CD4-positive, alpha-beta T cell treated with Interleukin-12 subunit alpha and Interleukin-12 subunit beta, for 1 hour (primary cell): ENCODE results near the gene USP35.
"Not testable (repeated sequence)": the region's sequence is repeated elsewhere in the genome, so short reads cannot be mapped to it uniquely, and the experiment has no call there.

Experiments used
- DNase-seq: peaks from one replicate; pipeline ENCODE4 v3.0.0-alpha.2; 2020

Gene USP35

DNA sequence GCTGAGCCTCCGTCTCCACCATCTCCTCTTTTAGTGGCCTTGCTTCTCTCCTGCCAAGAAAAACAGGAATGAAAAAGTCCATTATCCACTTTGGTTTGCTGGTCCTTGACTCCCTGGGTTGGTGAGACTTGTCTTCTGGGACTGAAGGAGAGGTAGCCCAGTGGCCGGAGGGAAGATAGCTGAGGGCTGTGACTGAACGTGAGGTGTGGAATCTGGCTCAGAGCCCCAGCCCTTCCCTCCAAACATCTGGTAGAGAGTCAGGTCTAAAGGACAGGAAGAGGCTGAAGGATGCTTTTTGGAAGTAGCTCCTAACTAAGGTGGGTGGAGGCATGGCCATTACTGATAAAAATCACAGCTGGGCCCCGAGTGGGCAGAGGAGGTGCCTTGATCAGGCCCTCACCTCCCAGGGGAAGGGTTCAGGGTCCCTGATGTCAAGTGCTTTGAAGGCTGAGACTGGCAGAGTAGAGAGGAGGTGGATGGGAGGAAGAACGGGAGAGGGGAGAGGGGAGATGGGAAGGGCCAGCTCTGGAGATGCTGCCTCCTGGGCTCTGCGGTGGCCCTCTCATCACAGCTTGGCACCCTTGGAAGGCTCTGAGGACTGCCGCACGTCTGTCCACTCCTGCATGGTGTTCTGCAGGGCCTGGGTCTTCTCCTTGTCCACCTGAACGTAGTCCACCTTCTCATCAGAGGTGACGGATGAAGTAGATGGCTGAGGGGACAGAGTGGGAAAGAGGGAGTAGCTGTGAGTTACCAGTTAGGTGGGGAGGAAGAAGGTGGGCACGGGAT, 30.2 kb downstream of the USP35 start:
- no peak for DNase-seq

DNA sequence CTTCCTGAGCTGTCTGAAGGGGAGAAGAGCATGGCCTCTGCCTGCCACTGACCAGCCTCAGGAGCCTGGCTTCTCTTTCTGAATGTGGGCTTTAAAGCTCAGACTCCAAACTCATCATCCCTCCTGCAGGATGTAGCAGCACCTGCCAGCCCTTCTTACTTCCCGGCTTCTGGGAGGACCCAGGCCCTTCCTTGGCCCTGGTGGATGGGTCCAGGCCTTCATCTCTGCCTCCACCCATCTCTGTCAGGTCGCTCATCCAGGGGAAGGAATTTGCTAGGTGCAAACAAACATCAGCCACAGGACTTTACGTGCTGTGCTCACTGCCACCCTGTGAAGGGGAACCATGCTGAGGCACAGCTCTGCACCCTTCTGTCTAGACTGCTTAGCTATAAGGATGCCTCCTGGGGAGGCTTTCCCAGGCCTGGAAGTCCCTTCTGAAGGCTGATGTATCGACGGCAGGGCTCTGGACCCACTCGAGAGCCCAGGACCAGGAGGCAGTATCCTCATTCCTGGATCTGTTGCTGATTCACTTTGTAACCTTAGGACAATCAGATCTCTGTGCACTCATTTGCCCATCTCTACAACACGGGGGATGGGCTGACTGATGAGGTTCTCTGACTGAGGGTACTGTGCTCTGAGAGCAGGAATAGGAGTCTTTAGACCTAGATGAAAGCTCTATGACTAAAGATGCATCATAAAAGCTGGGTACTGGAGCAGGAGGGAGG, 30.9 kb downstream of the USP35 start:
- no peak for DNase-seq

DNA sequence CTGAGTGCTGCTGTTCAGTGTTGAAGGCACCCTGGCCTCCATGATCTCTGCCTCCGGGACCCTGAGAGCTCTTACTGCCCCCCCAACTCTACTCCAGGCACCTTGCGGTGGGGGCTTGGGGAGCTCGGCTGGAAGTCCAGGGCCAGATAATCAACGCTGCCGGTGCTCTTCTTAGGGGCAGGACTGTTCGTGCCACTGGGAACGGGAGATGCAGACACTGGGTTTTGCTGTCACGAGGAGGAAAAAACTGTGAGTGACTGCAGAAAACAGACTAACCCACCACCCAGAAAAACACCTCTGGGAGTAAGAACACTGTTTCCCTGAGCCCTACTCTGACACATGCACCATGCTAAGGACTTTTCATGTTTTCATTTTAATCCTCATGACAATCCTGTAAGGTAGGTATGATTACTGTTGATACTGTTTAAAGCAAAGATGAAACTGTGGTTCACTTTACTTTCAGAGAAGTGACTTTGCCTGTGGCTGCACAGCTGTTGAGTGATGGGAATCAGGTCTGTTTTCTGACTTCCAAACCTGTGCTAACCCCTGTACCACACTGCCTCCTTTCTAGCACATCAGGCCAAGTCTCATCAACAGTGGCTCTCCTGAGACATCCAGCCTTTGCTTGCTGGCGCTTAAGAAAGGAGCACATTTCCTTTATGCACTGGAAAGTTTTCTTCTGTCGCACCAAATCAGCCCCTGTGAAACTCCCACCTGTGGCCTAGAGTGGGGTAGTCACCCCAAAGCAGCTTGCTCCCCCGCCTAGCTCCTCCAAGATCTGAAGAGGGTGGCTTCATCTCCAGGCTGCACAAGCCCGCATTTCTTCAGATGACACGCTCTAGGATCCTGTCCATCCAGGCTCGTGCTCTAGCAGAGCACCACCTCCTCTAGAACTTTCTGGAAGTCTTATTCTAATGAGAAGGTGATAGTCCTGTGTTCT, 31.8 kb downstream of the USP35 start:
- no peak for DNase-seq

DNA sequence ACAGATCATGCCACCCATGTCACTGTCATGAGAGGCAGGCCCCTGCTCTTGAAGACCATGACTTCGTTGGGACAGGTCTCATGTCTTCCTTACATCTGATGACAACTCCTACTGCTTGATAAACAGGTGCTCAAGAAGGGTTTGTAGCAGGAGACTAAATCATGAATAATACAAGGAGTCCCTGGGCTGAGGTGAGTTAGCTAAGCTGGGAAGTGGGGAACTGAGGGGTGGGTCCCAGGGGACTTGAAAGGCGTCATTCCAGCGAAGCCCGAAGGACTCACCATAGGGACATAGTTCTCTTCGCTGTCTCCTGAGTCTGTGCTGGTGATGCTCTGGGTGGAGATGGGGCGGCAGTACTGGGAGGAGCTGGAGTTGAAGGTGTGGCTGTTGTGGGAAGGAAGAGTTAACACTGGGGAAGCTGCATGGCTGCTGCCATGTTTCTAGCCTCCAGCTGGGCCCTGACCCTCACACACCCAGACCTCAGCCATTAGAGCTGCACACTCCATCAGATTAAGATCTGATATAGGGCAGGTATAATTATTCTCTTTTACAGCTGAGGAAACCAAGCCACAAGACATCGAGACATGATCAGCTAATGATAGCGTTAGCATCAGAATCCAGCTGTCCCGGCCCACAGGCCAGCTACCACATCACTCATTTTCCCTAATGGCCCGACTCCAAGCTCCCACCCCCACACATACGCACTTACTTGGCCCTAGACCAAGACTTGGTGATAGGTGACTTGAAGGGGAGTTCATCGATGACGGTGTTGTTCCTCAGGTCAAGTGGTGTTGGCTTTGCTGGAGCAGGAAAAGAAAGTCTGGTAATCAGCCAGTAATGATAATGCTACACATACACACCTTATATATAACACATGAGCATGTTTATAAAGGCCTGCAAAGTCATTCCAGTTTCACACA, 32.9 kb downstream of the USP35 start:
- DNase-seq: no peak

DNA sequence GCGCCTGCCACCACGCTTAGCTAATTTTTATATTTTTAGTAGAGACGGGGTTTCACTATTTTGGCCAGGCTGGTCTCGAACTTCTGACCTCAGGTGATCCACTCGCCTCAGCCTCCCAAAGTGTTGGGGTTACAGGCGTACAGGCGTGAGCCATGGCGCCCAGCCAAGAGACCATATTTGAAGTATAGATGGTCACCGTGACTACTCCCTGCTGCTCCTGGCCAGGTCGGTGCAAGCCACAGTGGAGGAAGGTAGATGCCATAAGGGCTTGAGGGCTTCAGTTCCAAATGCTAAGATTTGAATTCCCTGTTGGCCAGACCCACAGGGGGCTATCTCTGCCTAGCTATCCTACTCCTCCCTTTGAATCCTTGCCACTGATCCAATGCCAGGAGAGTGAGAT, 34.0 kb downstream of the USP35 start:
- not testable (repeated sequence) for DNase-seq

DNA sequence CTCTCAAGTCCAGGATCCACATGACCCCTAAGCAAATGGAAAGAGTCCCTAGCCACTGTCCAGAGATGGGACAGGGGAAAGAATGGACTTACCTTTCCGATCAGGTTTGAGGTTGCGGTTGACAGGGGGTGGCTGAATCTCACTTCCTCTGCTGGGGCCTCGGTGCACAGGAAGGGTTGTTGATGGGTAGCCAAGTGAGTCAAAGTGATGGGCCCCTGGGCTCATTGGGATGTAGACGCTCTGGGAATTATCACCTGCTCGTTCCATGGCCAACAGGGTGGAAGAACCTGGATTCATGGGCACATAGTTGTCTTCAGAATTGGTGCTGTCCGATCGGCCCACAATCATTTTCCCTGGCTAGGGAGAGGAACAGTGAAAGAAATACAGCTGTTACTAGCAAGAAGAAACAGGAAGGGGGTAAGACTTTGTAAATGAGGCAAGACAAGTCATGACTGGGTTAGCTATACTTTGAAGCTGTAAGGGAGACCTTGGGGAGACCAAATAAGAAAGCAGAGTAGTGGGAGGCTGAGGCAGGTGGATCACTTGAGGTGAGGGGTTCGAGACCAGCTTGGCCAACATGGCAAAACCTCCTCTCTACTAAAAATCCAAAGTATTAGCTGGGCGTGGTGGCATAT, 34.7 kb downstream of the USP35 start:
- DNase-seq: no peak

GRCh38 chr11:78224506-78224905, 35.8 kb downstream of the USP35 start:
- DNase-seq: no peak

DNA sequence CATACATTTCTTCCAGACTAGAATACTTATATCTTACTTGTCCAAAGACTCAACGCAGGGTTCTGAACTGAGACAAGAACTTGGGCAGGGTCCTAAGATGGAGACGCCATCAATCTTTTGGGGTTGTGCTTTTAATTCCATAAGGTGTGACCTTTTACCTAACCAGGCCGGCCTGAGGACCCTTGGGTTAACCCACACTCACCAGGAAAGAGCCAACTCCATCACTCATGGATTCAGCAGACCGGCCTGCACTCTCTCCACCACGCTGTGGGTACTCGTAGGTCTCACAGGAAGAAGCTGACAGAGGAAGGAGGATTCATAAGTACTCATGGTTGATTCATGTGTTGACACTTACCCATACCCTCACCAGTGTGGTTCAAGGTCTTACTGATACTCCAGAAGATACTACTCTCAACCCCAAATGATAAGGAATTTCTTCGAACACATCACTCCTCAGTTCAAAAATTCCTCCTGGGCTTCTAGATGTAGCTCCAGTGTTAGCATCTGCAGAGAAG, 36.2 kb downstream of the USP35 start:
- DNase-seq: no peak

GRCh38 chr11:78226684-78227680, 38.3 kb downstream of the USP35 start:
- no peak for DNase-seq

GRCh38 chr11:78227921-78228320, 39.2 kb downstream of the USP35 start:
- DNase-seq: no peak

DNA sequence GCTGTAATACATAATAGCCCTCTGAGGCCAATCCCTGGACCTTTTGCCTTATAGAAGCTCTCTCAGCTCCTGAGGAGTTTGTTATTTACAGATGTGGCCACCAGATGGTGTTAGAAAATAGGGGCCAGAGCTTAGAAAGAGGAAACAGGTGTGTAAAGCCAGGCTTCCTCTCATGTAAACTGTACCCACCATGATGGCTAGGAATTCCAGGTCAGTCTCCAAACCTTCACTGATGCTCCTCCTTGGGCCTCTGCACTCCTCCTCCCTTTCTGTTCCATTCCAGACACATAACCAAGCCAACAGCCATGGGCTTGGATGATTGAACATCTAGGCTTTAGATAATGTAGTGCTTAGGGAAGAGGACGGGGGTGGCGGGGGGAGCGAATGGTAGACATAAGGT, 39.7 kb downstream of the USP35 start:
- peak; percentile 31 for DNase-seq

DNA sequence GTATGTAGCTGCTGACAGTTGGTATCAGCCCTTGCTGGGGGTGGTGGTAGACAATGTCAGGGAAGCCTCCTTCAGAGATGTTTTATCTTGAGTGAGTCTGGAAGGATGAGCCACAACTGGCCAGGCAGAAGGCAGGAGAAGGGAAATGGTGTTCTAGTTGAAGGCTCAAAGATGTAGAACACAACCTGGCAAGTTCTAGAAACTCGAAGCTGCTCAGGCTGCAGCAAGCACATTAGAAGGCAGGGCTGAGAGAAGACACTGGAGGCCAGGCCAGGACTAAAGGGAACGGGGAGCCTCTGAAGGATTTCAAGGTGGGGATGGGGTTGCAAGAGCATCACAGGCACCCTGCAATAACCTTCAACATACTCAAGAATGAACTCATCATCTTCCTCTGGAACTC, 40.4 kb downstream of the USP35 start:
- DNase-seq: no peak

DNA sequence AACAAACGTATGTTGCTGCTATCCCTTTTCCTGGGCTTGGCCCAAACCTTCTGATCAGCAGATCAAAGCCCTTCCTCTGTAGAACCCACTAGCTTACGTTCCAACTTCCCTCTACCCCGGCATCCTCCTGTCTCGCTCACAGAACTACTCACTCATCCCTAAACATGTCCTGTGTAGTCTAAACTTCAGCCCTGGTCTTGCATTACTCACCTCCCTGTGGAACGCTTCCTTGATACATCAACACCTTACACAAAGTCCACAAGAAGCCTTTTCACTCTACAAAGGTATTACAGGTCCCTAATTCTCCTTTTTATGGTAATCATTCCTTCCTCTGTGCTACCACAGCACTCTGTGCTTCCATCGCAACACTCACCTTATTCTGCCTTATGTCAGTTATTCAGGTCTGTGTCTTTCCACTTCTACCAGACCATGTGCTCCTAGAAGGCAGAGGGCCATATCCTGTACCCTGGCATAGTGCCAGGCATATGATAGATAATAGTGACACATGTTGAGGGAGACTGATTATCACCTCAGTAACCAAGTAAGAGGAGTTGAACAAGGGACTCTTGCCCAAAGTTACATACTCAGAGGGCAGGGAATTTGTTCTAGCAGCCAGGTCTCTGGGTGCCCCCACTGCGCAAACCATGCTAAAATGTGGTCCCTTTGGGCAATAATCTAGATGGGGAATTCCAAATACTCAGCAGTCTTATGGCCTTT, 41.6 kb downstream of the USP35 start:
- no peak for DNase-seq

DNA sequence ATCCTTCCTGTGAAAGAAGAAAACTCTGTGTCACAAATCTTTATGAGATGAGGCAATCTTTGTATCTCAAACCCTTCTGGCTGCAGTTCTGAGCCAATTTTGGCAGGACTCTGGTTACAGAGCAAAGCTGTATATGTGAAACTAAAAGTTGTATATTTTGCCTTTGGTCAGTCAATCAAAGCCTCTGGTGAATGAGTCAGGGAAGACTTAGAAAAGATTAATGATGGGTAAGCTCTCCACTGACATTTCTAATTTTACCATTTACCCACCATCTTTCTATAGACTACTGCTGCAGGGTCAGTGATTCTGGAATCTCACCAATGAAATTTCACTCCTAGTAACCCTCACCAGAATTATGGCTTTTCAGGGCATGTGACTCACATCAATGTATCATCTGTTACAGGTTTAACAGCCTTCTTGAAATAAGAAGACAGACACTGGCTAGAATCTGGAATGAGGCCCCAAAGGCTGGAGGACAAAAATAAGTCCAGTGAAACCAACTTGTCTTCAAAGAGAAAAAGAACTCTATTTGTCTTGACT, 43.3 kb downstream of the USP35 start:
- no peak for DNase-seq

- DNase-seq: not testable (repeated sequence)
Observed at GRCh38 chr11:78233046-78233445, 44.3 kb downstream of the USP35 start.

- DNase-seq: no peak
Observed at GRCh38 chr11:78234006-78234405, 45.3 kb downstream of the USP35 start.

GRCh38 chr11:78237293-78238046, 48.8 kb downstream of the USP35 start:
- no peak for DNase-seq

GRCh38 chr11:78239781-78240180, 51.1 kb downstream of the USP35 start:
- no peak for DNase-seq
